Left ventricle myocardium inferior (tissue), 1 donor: ENCODE results near the gene ZBTB8A. TPM values are rescaled to one million over a fixed set of nuclear protein-coding genes. Genes with fewer than 3 reads are reported as not detected.

Source experiments
- DNase-seq: peaks from one replicate; pipeline ENCODE4 v3.0.0-alpha.2; 2020
- H3K27ac ChIP-seq: fragments of 200-600 bp; replicated peaks from 2 replicates; pipeline ENCODE4 v1.8.0; 2021
- H3K27me3 ChIP-seq: fragments of 200-600 bp; 2 replicates; pipeline ENCODE4 v1.8.0; 2021; ENCODE audit warnings: low read depth
- H3K36me3 ChIP-seq: fragments of 200-600 bp; 2 replicates; pipeline ENCODE4 v1.8.0; 2021
- H3K4me1 ChIP-seq: fragments of 200-600 bp; 2 replicates; pipeline ENCODE4 v1.8.0; 2021
- H3K4me3 ChIP-seq: fragments of 200-600 bp; 2 replicates; pipeline ENCODE4 v1.8.0; 2021; ENCODE audit warnings: mild to moderate bottlenecking, moderate library complexity
- H3K9me3 ChIP-seq: fragments of 200-600 bp; replicated peaks from 2 replicates; pipeline ENCODE4 v1.8.0; 2021
- CTCF ChIP-seq: fragments of 200-600 bp; IDR thresholded peaks from 2 replicates; pipeline ENCODE4 v1.8.0; 2021; ENCODE audit warnings: antibody characterized with exemption, mild to moderate bottlenecking, borderline replicate concordance
- intact Hi-C: fragments of 100-400 bp; cut with micrococcal nuclease; formaldehyde crosslinking; loops from one replicate; pipeline ENCODE4 v1.11.0; 2022
- total RNA-seq: library from RNA; stranded (reverse); fragmentation: NEBNext Ultra II Directional; extraction: Animal tissue kit (Norgen Biotek cat#: 25700); gene quantifications from one replicate; pipeline ENCODE4 v1.2.1, GENCODE V29; 2021
- donor health status: DM: no; HTN: yes; CAD: no; lungs with severe emphysema.

The ZBTB8A gene
- total RNA-seq, 1 donor from 2014 or later: 3.4 TPM

GRCh38 chr1:32507021-32507420 lies 32.2 kb upstream of the ZBTB8A start:
- H3K4me3 ChIP-seq: no peak overlapping the region
- intact Hi-C loops: no loop called here
- peaks cover 12% of the 10 kb centered on the region for H3K4me1 ChIP-seq
- TF ChIP-seq CTCF: no peak
- no peak overlapping the region for H3K27ac ChIP-seq
- H3K27me3 ChIP-seq: no peaks in the 10 kb centered on the region
- DNase-seq: no peak
- no peaks in the 10 kb centered on the region for H3K9me3 ChIP-seq
- H3K36me3 ChIP-seq: no peaks in the 10 kb centered on the region

- no peak for TF ChIP-seq CTCF
- Histone ChIP-seq H3K4me3 (no peak overlapping the region), H3K27ac (no peak overlapping the region), H3K36me3 (no peaks in the 10 kb centered on the region), H3K9me3 (no peaks in the 10 kb centered on the region), H3K27me3 (no peaks in the 10 kb centered on the region), H3K4me1 (no peaks in the 10 kb centered on the region)
- no peak for DNase-seq
- intact Hi-C loops: no loop called here
Measured at GRCh38 chr1:32508761-32509160, 30.5 kb upstream of the ZBTB8A start.

- no peak for TF ChIP-seq CTCF
- H3K27ac ChIP-seq: no peak overlapping the region
- H3K36me3 ChIP-seq: no peaks in the 10 kb centered on the region
- intact Hi-C loops: no loop called here
- no peaks in the 10 kb centered on the region for H3K27me3 ChIP-seq
- H3K9me3 ChIP-seq: no peaks in the 10 kb centered on the region
- DNase-seq: no peak
- no peaks in the 10 kb centered on the region for H3K4me1 ChIP-seq
- H3K4me3 ChIP-seq: no peak overlapping the region
Measured at GRCh38 chr1:32509939-32510338, 29.3 kb upstream of the ZBTB8A start.

- H3K4me3 ChIP-seq: no peak overlapping the region
- no peaks in the 10 kb centered on the region for H3K27me3 ChIP-seq
- no peaks in the 10 kb centered on the region for H3K9me3 ChIP-seq
- intact Hi-C loops: no loop called here
- no peak for TF ChIP-seq CTCF
- H3K27ac ChIP-seq: no peak overlapping the region
- H3K36me3 ChIP-seq: no peaks in the 10 kb centered on the region
- no peak for DNase-seq
- peaks cover 6% of the 10 kb centered on the region for H3K4me1 ChIP-seq
Measured at GRCh38 chr1:32516402-32516801, 22.8 kb upstream of the ZBTB8A start.

DNA sequence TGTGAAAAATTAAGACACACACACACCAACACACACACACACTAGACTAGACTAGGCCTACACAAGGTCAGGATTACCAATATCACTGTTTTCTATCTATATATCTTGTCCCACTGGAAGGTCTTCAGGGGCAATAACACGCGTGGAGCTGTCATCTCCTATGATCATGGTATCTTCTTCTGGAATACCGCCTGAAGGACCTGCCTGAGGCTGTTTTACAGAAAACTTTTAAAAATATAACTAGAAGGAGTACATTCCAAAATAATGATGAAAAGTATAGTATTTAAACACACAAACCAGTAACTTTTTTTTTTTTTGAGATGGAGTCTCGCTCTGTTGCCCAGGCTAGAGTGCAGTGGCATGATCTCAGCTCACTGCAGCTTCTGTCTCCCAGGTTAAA lies 20.3 kb upstream of the ZBTB8A start:
- Histone ChIP-seq H3K4me1 (peaks cover 6% of the 10 kb centered on the region), H3K27ac (no peak overlapping the region), H3K36me3 (no peaks in the 10 kb centered on the region), H3K27me3 (no peaks in the 10 kb centered on the region), H3K9me3 (no peaks in the 10 kb centered on the region), H3K4me3 (no peak overlapping the region)
- TF ChIP-seq CTCF: no peak
- DNase-seq: no peak
- intact Hi-C loops: no loop called here

DNA sequence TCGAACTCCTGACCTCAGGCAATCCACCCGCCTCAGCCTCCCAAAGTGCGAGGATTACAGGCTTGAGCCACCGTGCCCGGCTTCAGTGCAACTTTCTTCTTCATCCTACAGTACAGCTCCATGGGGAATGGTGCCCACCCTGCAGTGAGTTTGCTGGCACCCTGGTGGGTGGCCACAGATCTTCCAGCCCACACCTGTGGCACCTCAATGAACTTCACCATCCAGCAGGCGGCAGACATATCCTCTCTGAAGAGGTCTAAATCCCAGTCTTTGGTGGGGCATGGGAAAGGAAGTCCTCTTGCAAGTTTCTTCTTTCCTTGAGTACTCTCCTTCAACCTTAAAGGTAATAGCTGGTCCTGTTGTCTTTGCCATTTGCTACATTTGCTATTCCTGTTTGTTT lies 18.1 kb upstream of the ZBTB8A start:
- Histone ChIP-seq H3K4me1 (peaks cover 6% of the 10 kb centered on the region), H3K27ac (no peak overlapping the region), H3K36me3 (no peaks in the 10 kb centered on the region), H3K4me3 (peak overlapping the region; percentile 58), H3K27me3 (no peaks in the 10 kb centered on the region), H3K9me3 (no peaks in the 10 kb centered on the region)
- TF ChIP-seq CTCF: no peak
- no peak for DNase-seq
- intact Hi-C loops: no loop called here
